PC-3 (cell line): Measurements from ENCODE around the gene HDAC4. TPM values are rescaled to one million over a fixed set of nuclear protein-coding genes. Genes with fewer than 3 reads are reported as not detected.

Experiments used
- ATAC-seq: fragments of 200-7000 bp; cut with Tn5 transposase; 2 replicates; pipeline ENCODE4 v1.9.1; 2020; ENCODE audit warnings: mild to moderate bottlenecking, moderate library complexity
- BruUV-seq: library from RNA; stranded (reverse); fragments of 400-500 nt; replicated peaks from 2 replicates; lab custom pipeline; 2021; lab: Mats Ljungman, UMichigan
- CTCF ChIA-PET: fragments of 300-600 bp; sonication (Branson Sonifier 250); formaldehyde crosslinking; loops from one replicate; lab custom pipeline; 2022; ENCODE audit warnings: antibody characterized with exemption; lab: Charles Lee
- POLR2A ChIA-PET: fragments of 300-600 bp; sonication (Branson Sonifier 250); formaldehyde crosslinking; loops from one replicate; lab custom pipeline; 2022; ENCODE audit warnings: antibody characterized with exemption; ENCODE audit not compliant: unreplicated experiment; lab: Charles Lee
- DNase-seq: peaks from one replicate; pipeline ENCODE4 v3.0.0-alpha.2; 2015
- H2AFZ ChIP-seq: fragments of 300-600 bp; sonication (generic); 2 replicates; pipeline ENCODE4 v1.6.0; 2016; ENCODE audit warnings: antibody characterized with exemption, low read length
- H3F3A ChIP-seq: fragments of 300-600 bp; sonication (generic); one replicate; pipeline ENCODE4 v1.6.0; 2017; ENCODE audit warnings: antibody characterized with exemption, low read length, control low read depth, mild to moderate bottlenecking; ENCODE audit not compliant: unreplicated experiment
- H3K27ac ChIP-seq: fragments of 300-600 bp; sonication (generic); 2 replicates; pipeline ENCODE4 v1.5.1; 2016; ENCODE audit warnings: mild to moderate bottlenecking, low read length
- H3K27me3 ChIP-seq: fragments of 300-600 bp; sonication (generic); 2 replicates; pipeline ENCODE4 v1.6.1; 2016; ENCODE audit warnings: low read length, mixed read lengths
- H3K36me3 ChIP-seq: fragments of 300-600 bp; sonication (generic); 2 replicates; pipeline ENCODE4 v1.6.1; 2016; ENCODE audit warnings: low read depth, mixed run types, low read length, mixed read lengths
- H3K4me1 ChIP-seq: fragments of 300-600 bp; sonication (generic); 2 replicates; pipeline ENCODE4 v1.5.1; 2016; ENCODE audit warnings: low read length; ENCODE audit not compliant: insufficient read depth
- H3K4me2 ChIP-seq: fragments of 300-600 bp; sonication (generic); 2 replicates; pipeline ENCODE4 v1.6.0; 2016; ENCODE audit warnings: low read length
- H3K4me3 ChIP-seq: fragments of 300-600 bp; sonication (generic); 2 replicates; pipeline ENCODE4 v1.5.1; 2016; ENCODE audit warnings: mild to moderate bottlenecking, low read length, mixed read lengths
- H3K79me2 ChIP-seq: fragments of 300-600 bp; sonication (generic); 2 replicates; pipeline ENCODE4 v1.6.1; 2017; ENCODE audit warnings: low read length, mixed read lengths
- H3K9ac ChIP-seq: fragments of 300-600 bp; sonication (generic); 2 replicates; pipeline ENCODE4 v1.6.0; 2016; ENCODE audit warnings: mild to moderate bottlenecking, low read length
- H3K9me2 ChIP-seq: fragments of 300-600 bp; sonication (generic); replicated peaks from 2 replicates; pipeline ENCODE4 v1.6.1; 2016; ENCODE audit warnings: mixed run types, low read length, mixed read lengths
- H3K9me3 ChIP-seq: fragments of 300-600 bp; sonication (generic); 2 replicates; pipeline ENCODE4 v1.6.1; 2016; ENCODE audit warnings: low read length, mixed read lengths
- H4K20me1 ChIP-seq: fragments of 300-600 bp; sonication (generic); 2 replicates; pipeline ENCODE4 v1.6.1; 2016; ENCODE audit warnings: low read length, mixed read lengths
- CTCF ChIP-seq: fragments of 300-600 bp; sonication (generic); conservative IDR thresholded peaks from 2 replicates; pipeline ENCODE4 v1.5.1; 2017; ENCODE audit warnings: antibody characterized with exemption, low read depth, mild to moderate bottlenecking, low read length
- EZH2 ChIP-seq: fragments of 300-600 bp; sonication (generic); IDR thresholded peaks from one replicate; pipeline ENCODE4 v1.6.1; 2017; ENCODE audit warnings: antibody characterized with exemption, mild to moderate bottlenecking, low read length; ENCODE audit not compliant: unreplicated experiment
- EZH2phosphoT487 ChIP-seq: fragments of 300-600 bp; sonication (generic); IDR thresholded peaks from 2 replicates; pipeline ENCODE4 v1.6.1; 2018; ENCODE audit warnings: mild to moderate bottlenecking, antibody characterized with exemption, low read length, borderline replicate concordance
- intact Hi-C: fragments of 100-400 bp; cut with micrococcal nuclease; formaldehyde crosslinking; loops from 2 replicates; pipeline ENCODE4 v1.9.0; 2023
- total RNA-seq: library from RNA; depleted of rRNA; stranded (reverse); fragments of >200 nt; gene quantifications from 2 replicates; pipeline ENCODE4 v1.2.3, GENCODE V29; 2014

The HDAC4 gene
- total RNA-seq, 1 experiment from 2014 or later: 8.5 TPM

- H3K4me2 ChIP-seq: no peak overlapping the region
- H3K27me3 ChIP-seq: no peaks in the 10 kb centered on the region
- H3K36me3 ChIP-seq: no peaks in the 10 kb centered on the region
- ATAC-seq: no peak
- no peak overlapping the region for H3K9ac ChIP-seq
- intact Hi-C loops: loop anchor here (5.0 kb wide), 1 partner anchor 131 kb away; no protein-coding TSS in a partner anchor
- no peak overlapping the region for H2AFZ ChIP-seq
- ChIA-PET CTCF (no interaction called here), POLR2A (no interaction called here)
- H3F3A ChIP-seq: no peaks in the 10 kb centered on the region
- no peak for DNase-seq
- H3K9me3 ChIP-seq: no peaks in the 10 kb centered on the region
- H3K9me2 ChIP-seq: no peaks in the 10 kb centered on the region
- peaks cover 15% of the 10 kb centered on the region for H3K4me1 ChIP-seq
- no peak overlapping the region for H3K4me3 ChIP-seq
- H3K79me2 ChIP-seq: peaks cover 64% of the 10 kb centered on the region
- H4K20me1 ChIP-seq: peaks cover 11% of the 10 kb centered on the region; the same call in 1 of the 2 replicates
- BruUV-seq: no TSS peak
- TF ChIP-seq CTCF (no peak), EZH2phosphoT487 (no peak), EZH2 (no peak)
- H3K27ac ChIP-seq: no peak overlapping the region
Measured at GRCh38 chr2:239397931-239398471, 2.8 kb downstream of the HDAC4 start.

- TF ChIP-seq EZH2 (no peak), EZH2phosphoT487 (no peak), CTCF (no peak)
- no peak overlapping the region for H3K27ac ChIP-seq
- POLR2A ChIA-PET: no interaction called here
- peaks cover 11% of the 10 kb centered on the region; the same call in 1 of the 2 replicates for H4K20me1 ChIP-seq
- no peak overlapping the region for H3K4me3 ChIP-seq
- H3K79me2 ChIP-seq: peaks cover 73% of the 10 kb centered on the region
- CTCF ChIA-PET: no interaction called here
- no peaks in the 10 kb centered on the region for H3K9me3 ChIP-seq
- H3K4me1 ChIP-seq: peaks cover 11% of the 10 kb centered on the region
- DNase-seq (no peak), ATAC-seq (no peak)
- H3K36me3 ChIP-seq: no peaks in the 10 kb centered on the region
- H3K9me2 ChIP-seq: no peaks in the 10 kb centered on the region
- intact Hi-C loops: loop anchor here (5.0 kb wide), 1 partner anchor 130 kb away; no protein-coding TSS in a partner anchor
- no peak overlapping the region for H2AFZ ChIP-seq
- no peaks in the 10 kb centered on the region for H3K27me3 ChIP-seq
- H3F3A ChIP-seq: no peaks in the 10 kb centered on the region
- BruUV-seq: no TSS peak
- H3K9ac ChIP-seq: no peak overlapping the region
- no peak overlapping the region for H3K4me2 ChIP-seq
Measured at GRCh38 chr2:239396881-239397681, 3.7 kb downstream of the HDAC4 start.

GRCh38 chr2:239395524-239395923 lies 5.3 kb downstream of the HDAC4 start:
- Histone ChIP-seq H3K9ac (no peak overlapping the region), H3K9me3 (no peaks in the 10 kb centered on the region), H3K4me1 (peaks cover 7% of the 10 kb centered on the region; the same call in 1 of the 2 replicates), H3F3A (no peaks in the 10 kb centered on the region), H3K27ac (no peak overlapping the region), H3K4me3 (no peak overlapping the region), H3K79me2 (peaks cover 89% of the 10 kb centered on the region), H3K36me3 (no peaks in the 10 kb centered on the region), H3K4me2 (no peak overlapping the region), H2AFZ (no peak overlapping the region), H3K27me3 (no peaks in the 10 kb centered on the region), H3K9me2 (no peaks in the 10 kb centered on the region), H4K20me1 (peaks cover 11% of the 10 kb centered on the region; the same call in 1 of the 2 replicates)
- no peak for DNase-seq
- BruUV-seq: no TSS peak
- TF ChIP-seq EZH2phosphoT487: no peak
- TF ChIP-seq CTCF: no peak
- TF ChIP-seq EZH2: no peak
- ChIA-PET CTCF (no interaction called here), POLR2A (no interaction called here)
- no peak for ATAC-seq
- intact Hi-C loops: loop anchor here (5.0 kb wide), 1 partner anchor 128 kb away; no protein-coding TSS in a partner anchor
